GM19397 (cell line): Measurements from ENCODE around the gene PRSS22.
"Not testable (repeated sequence)": the region's sequence is repeated elsewhere in the genome, so short reads cannot be mapped to it uniquely, and the experiment has no call there.

Experiments
- ATAC-seq: cut with Tn5 transposase; IDR thresholded peaks from one replicate; pipeline ENCODE4 v1.9.1; 2021; ENCODE audit warnings: mild to moderate bottlenecking, moderate library complexity; ENCODE audit not compliant: unreplicated experiment

PRSS22 gene, protein sequence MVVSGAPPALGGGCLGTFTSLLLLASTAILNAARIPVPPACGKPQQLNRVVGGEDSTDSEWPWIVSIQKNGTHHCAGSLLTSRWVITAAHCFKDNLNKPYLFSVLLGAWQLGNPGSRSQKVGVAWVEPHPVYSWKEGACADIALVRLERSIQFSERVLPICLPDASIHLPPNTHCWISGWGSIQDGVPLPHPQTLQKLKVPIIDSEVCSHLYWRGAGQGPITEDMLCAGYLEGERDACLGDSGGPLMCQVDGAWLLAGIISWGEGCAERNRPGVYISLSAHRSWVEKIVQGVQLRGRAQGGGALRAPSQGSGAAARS

DNA sequence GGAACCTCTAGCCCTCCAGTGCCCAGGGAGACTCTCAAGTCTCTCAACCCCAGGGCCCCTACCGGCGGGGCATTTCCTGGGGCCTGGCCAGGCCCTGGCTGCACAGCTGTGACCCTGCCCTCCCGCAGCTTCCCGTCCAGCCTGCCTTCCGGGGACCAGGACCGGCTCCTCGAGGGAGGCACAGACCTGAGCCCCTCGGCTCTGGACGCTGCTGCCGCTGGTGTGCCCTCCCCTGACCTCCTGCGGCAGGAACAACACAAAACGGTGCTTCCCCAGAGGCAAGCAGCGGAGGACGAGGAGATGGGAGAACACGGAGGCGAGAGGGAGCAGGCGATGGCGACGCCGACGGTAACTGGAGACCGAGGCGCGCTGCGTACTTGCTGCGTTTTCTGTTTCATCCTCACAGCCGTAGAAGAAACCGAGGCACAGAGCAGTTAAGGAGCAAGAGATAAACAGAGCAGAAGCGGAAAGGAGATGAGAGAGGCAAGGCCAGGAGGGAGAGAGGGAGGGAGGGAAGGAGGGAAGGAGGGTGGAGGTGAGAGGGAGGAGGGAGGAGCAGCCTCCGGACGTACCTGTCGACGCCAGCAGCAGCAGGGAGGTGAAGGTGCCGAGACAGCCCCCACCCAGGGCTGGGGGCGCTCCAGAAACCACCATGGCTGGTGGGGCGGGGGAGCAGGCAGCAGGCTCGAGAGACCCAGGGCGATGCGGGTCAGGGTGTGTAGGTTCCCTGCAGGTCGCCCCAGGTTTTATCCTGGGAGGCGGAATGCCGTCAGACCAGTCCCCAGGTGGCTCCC lies at the start of gene PRSS22:
Gene PRSS22, minus strand, starts transcription at position 720 of the 794 bp plus-strand sequence. Its CDS starts 66 bp downstream, at position 654.
- no peak for ATAC-seq

DNA sequence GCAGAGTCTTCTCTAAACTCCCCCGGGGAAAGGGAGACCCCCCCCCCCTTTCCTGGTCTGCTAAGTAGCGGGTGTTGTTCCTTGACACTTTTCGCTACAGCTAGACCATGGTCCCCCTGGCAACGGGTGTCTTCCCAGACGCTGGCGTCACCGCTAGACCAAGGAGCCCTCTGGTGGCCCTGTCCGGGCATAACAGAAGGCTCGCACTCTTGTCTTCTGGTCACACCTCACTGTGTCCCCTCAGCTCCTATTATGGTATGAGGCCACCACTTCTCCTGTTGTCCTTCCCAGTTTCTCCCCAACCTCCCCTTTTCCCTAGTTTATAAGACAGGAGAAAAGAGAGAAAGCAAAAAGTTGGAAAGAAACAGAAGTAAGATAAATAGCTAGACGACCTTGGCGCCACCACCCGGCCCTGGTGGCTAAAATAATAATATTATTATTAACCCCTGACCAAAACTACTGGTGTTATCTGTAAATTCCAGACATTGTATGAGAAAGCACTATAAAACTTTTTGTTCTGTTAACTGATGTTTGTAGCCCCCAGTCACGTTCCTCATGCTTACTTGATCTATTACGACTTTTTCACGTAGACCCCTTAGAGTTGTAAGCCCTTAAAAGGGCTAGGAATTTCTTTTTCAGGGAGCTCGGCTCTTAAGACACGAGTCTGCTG lies 49.2 kb upstream of the PRSS22 start:
- not testable (repeated sequence) for ATAC-seq

DNA sequence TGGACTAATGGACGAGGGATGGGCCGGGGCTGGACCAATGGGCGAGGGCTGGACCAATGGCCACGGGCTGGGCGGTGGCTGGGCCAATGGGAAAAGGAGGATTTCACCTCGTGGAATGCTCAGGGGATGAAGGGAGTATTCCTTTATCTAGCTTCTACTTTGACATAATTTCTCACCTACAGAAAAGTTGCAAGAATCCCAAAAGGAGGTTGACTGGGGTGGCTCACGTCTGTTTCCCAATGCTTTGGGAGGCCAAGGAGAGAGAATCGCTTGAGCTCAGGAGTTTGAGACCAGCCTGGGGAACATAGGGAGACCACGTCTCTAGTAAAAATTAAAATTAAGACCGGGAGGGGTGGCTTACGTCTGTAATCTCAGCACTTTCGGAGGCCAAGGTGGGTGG lies 48.0 kb upstream of the PRSS22 start:
- no peak for ATAC-seq

DNA sequence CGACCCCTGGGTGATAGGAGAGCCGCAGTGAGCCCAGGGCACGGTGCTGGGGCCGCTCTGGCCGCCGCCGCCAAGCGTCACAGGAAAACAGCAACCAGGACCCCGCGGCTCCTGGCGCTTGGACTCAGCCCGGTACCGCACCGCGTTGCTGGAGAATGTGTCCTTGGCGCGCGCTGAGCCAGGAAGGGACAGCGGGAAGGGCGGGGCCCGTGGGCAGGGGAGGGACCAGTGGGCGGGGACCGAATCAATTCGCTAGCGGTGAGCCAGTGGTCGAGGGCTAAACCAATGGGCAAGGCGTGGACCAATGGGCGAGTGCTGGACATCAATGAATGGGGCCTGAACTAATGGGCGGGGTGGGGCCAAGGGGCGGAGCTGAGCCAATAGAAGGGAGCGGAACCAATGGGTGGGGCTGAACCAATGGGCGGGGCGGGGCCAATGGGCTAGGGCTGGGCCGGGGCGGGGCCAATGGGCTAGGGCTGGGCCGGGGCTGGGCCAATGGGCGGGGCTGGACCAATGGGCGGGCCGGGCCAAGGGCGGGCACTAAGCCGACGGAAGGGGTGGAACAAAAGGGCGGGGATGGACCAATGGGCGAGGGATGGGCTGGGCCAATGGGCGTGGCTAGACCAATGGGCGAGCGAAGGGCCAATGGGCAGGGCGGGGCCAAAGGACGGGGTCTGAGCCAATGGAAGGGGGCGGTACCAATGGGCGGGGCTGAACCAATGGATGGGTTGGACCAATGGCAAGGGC lies 47.4 kb upstream of the PRSS22 start:
- ATAC-seq = peak; percentile 67

DNA sequence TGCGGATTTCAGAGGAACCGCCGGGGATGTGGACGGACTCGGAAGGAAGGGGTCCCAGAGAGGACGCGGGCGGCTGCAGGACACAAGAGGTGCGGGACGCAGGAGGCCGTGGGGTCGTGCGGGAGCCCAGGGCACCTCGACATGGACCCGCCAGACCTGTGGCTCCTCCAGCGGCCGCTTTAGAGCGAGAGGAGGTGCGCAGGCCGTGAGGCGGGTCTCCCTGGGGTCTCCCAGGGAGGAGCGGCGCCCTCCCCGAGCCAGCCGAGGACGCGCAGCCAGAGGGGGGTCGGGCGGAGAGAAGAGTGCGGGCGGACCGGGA lies 46.9 kb upstream of the PRSS22 start:
- ATAC-seq = peak; percentile 20

DNA sequence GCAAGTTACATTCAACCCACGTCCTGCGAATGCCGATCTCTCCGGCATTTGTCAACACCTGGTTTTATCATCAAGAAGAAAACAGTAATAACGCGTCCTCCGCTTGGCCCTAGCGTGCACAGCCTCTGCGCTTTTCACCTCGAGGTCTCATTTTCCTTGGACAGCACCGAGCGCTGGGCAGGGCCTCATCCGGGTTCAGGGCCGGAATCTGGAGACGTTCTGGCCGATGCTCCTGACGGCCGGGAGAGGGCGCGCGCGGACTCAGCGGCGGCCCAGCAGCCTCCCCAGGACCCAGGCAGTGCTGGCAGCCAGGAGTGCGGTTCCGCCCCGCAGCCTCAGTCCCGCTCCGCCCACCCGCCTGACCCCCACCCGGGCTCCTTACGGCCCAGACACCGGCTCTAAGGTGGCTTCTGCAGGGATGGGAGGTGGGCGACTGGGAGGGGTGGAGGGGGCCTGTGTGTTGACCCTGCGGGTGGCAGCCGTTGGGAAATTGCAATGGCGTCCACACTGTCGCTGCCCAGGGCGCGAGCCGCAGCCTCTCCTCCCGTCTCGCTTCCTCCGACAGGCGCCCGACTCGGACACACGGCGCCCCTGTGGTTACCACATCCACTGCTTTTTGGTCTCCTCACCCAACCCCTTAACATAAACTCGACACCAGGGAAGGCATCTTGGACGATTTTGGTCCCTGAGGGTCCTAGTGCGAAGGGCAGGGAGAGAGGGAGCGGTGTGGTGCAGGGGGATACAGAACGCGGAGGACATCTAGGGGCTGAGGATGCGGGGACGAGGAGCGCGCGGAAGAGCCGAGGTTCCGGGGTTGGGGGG lies 46.3 kb upstream of the PRSS22 start:
- peak; percentile 46 for ATAC-seq

DNA sequence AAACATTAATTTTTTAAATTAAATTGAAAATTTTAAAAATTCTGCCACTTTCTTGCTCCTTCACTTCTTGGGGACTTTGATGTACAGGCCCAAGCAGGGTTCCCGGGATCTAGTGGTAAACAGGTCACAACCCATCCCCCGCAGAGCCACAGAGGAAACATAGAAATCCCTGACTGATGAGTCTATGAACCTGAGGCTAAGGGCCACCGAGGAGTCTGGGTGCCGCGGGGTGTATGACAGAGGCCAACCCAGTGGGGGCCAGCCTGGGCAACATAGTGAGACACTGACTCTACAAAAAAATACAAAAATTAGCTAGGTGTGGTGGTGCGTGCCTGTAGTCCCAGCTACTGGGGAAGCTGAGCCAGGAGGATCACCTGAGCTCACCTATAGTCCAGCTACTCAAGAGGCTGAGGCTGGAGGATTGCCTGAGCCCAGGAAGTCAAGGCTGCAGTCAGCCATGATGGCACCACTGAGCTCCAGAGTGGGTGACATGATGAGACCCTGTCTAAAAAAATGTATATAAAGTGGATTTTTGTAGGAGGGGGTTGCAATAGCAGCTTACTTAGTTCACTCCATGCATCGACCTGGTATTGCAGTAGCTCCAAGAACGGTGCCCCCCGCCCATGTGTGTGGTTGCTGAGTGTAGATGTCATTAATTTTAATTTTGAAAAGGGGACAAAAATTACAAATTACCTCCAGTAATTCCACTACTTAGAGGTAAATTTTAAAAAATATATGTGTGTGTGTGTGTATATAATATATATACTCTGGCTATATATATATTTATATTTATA lies 44.6 kb upstream of the PRSS22 start:
- no peak for ATAC-seq

DNA sequence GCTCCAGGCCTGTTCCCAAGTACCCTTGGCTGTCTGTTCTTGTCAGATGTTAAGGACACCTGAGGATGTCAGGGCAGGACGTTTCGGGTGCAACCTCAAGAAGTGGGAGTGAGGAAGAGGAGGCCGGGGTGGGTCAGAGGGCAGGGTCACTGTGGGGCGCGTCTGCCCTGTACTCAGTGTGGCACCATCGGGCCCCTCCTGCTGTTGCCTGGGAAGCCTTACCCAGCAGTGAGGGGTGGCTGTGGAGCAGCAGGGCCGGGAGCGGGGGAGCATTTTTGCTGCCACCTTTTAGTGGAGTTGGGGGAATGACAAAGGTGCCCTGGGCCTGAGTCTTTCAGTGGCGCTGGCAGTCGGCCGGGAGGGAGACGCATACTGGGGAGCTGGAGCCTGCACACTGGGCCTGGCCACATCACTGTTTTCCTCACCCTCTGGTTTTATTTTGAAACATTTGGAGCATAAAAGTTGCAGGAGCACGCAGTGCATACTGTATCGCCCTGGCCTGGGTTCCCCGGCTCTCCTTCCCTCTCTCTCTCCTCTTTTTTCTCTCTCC lies 42.6 kb upstream of the PRSS22 start:
- no peak for ATAC-seq

DNA sequence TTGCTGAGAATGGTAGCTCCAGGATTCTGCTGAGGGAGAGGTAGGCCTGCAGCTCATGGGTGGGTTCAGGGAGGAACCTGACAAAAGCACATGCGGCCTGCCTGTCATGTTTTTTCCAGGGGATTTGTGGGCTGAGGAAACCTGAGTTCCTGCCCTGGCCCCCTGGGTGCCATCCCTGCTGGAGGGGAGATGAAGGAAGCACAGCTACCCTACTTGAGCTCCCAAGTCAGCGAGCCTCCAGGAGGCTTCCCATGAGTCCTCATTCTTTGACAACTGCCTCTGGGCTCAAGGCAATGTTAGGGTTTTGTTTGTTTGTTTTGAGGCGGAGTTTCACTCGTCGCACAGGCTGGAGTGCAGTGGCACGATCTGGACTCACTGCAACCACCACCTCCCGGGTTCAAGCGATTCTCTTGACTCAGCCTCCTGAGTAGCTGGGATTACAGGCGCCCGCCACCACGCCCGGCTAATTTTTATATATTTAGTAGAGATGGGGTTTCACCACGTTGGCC lies 41.6 kb upstream of the PRSS22 start:
- no peak for ATAC-seq

DNA sequence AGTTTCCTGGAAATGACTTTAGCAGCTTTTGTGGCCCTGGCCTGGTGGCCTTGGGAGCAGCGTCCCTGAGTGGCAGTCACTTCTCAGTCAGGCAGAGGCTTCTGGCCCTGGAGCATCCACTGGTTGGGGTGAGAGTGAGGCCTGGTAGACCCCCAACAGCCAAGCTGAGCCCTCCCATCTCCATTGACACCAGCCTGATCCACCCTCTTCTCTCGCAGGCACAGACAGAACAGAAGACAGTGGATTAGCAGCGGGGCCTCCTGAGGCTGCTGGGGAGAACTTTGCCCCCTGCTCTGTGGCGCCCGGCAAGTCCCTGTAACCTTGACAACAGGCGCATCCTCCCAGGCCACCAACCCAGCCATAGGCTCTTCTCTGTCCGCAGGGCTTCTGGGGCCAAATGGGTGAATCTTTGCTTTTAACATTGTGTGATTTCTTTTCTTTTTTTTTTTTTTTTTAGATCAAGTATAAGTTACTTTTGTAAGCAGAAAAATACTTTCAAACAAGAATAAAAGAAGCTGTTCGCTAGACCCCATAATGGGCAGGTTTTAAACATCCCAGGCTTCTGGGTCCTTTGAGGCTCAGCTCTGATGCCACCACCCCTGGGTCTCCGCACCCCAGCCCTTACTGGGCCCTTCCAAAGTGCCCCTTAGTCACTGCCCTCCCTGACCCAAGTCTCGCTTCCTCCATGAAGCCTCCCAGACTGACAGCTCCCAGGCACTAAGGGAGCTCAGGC lies 41.0 kb upstream of the PRSS22 start:
- ATAC-seq = no peak

DNA sequence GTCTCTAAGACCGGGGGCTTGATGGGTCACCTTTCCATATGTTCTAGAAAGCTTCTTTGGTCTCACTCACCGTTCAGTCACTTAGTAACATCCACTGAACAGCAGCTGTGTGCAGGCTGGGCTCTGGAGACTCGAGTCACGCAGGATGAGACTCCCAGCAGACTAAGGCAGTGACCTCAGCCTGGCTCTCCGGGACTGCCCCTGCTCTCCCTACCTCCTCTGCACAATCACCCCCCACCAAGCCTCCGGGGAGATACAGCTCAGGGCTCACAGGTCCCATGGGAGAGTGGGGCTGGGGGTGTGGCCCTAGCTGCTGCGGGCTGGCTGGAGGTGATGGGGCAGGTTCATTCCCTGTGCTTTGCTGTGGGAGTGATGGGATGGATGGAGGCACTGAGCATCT lies 39.1 kb upstream of the PRSS22 start:
- ATAC-seq = peak; percentile 70

DNA sequence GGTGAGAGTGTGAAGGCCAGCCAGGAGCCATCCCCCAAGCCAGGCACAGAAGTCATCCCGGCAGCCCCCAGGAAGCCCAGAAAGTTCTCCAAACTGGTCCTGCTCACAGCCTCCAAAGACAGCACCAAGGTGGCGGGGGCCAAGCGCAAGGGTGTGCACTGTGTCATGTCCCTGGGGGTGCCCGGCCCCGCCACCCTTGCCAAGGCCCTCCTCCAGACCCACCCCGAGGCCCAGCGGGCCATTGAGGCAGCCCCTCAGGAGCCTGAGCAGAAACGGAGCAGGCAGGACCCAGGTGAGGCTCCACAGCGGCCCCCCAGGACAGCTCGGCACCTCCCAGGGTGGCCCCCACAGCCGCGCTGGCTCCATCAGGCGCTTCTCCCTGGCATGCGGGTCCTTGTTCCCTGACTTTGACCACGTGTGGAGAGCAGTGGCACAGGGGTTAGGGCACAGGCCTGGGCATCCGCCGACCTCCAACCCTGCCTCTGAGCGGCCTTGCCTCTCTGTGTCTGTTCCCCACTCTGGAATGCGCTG lies 38.6 kb upstream of the PRSS22 start:
- ATAC-seq = no peak

DNA sequence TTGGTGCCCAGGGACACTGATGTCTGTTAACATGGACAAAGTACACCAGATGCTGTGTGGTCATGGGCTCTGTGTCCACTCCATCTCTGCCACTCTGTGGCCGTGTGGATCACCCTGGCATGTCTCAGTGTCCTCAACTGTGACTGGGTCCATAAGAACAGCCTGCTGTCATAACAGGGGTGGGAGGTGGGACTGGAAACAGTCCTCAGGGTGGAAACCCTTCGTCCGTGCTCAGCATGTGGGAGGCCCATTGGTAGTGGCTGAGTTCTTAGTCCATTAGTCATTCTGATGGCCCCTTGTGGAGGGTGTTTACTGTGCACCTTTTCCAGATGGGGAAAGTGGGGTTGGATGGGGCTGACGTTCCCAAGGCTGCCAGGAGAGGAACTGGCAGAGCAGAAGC lies 37.8 kb upstream of the PRSS22 start:
- no peak for ATAC-seq

DNA sequence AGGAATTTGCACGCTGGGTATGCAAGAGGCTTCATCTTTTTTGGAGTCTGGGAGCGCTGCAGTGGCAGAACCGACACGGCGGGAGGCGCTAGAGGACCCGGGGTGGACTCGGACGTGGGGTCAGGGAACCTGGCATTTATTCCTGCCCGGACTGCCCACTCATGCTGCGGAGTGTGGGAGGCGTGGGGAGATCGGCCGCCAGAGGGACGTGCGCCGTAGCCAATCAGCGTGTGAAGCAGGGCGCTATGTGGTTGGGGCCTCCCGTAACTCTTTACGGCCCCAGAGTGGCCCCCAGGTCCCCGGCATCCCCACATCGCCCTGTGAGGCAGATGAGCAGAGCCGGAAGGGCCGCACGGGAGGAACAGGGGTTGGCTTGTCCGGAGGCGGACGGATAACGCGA lies 36.3 kb upstream of the PRSS22 start:
- no peak for ATAC-seq

DNA sequence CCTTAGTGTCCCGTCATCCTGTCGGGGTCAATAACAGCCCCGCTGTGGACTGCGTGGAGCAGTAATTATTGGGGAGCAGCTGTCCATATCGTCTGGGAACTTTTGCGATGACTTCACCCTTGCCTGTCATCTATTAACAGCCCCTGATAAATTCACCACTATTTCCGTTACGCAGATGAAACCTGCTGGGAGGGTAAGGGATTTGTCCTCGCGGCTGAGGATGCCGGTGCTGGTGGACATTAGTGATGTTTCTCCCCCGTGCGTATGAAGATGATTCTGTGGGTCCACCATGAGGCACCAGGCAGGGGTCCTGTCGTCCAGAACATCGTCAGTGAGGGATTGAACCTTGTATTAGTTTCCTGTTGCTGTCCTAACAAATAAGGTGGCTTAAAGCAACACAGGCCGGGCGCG lies 26.1 kb upstream of the PRSS22 start:
- ATAC-seq = no peak

DNA sequence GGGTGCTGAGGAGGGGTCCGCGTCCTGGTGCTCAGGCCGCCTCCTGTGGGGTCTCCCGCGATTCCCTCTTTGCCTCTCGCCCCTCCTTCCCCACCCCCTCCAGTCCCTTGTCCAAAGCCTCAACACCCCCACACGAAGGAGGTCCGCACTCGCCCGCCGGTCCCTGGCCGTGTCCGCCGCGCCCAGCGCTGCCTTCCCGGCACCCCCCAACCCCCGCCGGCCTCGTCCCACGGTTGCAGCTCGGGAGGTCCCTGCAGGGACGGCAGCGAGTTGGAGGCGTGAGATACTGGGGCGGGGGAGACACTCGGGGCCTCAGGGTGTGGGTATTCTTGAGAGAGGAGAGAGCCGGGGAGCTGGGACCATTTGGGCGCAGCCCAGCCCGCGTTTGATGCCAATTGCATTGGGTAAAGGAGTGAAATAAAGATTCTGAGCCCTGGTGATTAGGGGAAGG lies 25.5 kb upstream of the PRSS22 start:
- ATAC-seq = no peak

DNA sequence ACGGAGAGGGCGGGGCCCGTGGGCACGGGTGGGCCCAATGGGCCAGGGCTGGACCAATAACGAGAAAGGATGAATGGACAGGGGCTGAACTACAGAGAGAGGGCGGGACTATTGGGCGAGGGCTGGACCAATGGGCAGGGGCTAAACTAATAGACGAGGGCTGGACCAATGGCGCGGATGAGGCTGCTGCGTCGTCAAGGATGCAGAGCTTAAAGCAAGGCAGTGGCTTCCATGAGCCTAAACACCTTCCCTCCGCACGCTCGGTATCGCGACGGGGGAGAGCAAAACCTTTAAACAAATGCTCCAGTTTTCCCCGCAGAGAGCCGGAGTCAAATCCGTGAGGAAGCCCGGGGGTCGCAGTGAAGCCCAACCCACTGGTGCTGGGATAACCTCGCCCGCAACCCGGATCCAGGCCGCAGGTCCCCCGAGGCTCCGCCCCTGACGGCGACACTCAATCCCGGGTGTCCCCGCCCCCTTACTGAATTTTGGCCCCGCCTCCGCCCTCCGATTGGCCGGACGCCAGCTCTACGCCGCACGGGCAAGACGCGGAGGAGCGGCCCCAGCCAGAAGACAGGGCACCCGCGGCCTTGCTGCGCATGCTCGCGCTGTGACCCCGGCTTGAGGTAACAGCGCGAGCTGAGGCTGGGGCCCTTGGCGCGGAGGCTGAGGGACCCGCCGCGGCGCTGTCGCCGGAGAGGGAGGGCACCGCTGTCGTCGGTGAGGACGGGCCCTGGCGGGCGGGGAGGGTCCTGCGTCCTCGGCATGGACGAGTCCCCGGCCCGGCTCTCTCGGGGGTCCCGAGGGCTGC lies 24.9 kb upstream of the PRSS22 start, which contains the start of gene FLYWCH2:
Gene FLYWCH2, plus strand, starts transcription at position 566 of the 808 bp plus-strand sequence. CDS start 13,235 bp downstream, outside the sequence.
- peak; percentile 85 for ATAC-seq
